H1 (cell line): Measurements from ENCODE around the gene GLS2. TPM values are rescaled to one million over a fixed set of nuclear protein-coding genes. Genes with fewer than 3 reads are reported as not detected.

Source experiments
- CTCF ChIA-PET: fragments of 300-600 bp; sonication (Branson Sonifier 250); formaldehyde crosslinking; loops from one replicate; lab custom pipeline; 2021; ENCODE audit not compliant: partially characterized antibody; lab: Charles Lee
- POLR2A ChIA-PET: fragments of 300-600 bp; sonication (Branson Sonifier 250); formaldehyde crosslinking; loops from one replicate; lab custom pipeline; 2021; ENCODE audit warnings: inconsistent platforms; ENCODE audit not compliant: partially characterized antibody; lab: Charles Lee
- DNase-seq, 2 experiments: peaks; one replicate each; pipeline versions ENCODE4 v3.0.0 to v3.0.0-alpha.2; 2010 to 2022; ENCODE audit warnings: low spot score in 2 of 2, low read depth in 1 of 2, mixed read lengths in 1 of 2
- FAIRE-seq: peaks from 2 replicates; lab custom pipeline; 2011; peaks lifted over from hg19 to GRCh38; lab: Jason Lieb, UNC
- H2AFZ ChIP-seq: 2 replicates; pipeline ENCODE4 v1.8.1; 2012; ENCODE audit warnings: low read length, inconsistent platforms
- H2AK5ac ChIP-seq: 2 replicates; pipeline ENCODE4 v1.6.1; 2013; ENCODE audit warnings: low read depth, low read length
- H2BK120ac ChIP-seq: replicated peaks from 2 replicates; pipeline ENCODE3; 2013; ENCODE audit warnings: low read depth, low read length, inconsistent platforms
- H2BK12ac ChIP-seq: 2 replicates; pipeline ENCODE4 v1.6.1; 2013; ENCODE audit warnings: low read depth, low read length
- H2BK15ac ChIP-seq: 2 replicates; pipeline ENCODE4 v1.6.1; 2013; ENCODE audit warnings: low read length
- H2BK20ac ChIP-seq: 2 replicates; pipeline ENCODE4 v1.6.1; 2013; ENCODE audit warnings: low read length
- H2BK5ac ChIP-seq: 2 replicates; pipeline ENCODE4 v1.6.1; 2013; ENCODE audit warnings: low read depth, low read length
- H3K14ac ChIP-seq: 2 replicates; pipeline ENCODE4 v1.6.1; 2013; ENCODE audit warnings: inconsistent platforms; ENCODE audit not compliant: insufficient read length
- H3K18ac ChIP-seq: 2 replicates; pipeline ENCODE4 v1.6.1; 2013; ENCODE audit warnings: low read length; ENCODE audit errors: extremely low read depth
- H3K23ac ChIP-seq: 2 replicates; pipeline ENCODE4 v1.6.1; 2013; ENCODE audit warnings: inconsistent platforms; ENCODE audit not compliant: insufficient read length
- H3K23me2 ChIP-seq: 2 replicates; pipeline ENCODE4 v1.6.1; 2013; ENCODE audit warnings: low read depth, low read length
- H3K27ac ChIP-seq: 2 replicates; pipeline ENCODE4 v1.6.1; 2011; ENCODE audit warnings: low read depth, low read length, inconsistent platforms
- H3K27me3 ChIP-seq, 4 experiments: replicated peaks in 1 of 4; 1 replicate in 1 of 4; 2 replicates in 3 of 4; pipeline versions ENCODE4 v1.6.1 to v1.8.1; 2011 to 2013; ENCODE audit warnings: low read length in 3 of 4, mild to moderate bottlenecking in 3 of 4, inconsistent platforms in 2 of 4, mixed read lengths in 2 of 4, moderate library complexity in 1 of 4; ENCODE audit not compliant: control insufficient read depth in 3 of 4, insufficient read depth in 3 of 4; ENCODE audit errors: extremely low read depth in 1 of 4
- H3K36me3 ChIP-seq, 4 experiments: 2 replicates each; pipeline versions ENCODE4 v1.6.1 to v1.8.1; 2011 to 2013; ENCODE audit warnings: mild to moderate bottlenecking in 4 of 4, low read length in 3 of 4, moderate library complexity in 2 of 4, control low read depth in 1 of 4, inconsistent platforms in 1 of 4; ENCODE audit not compliant: insufficient read depth in 4 of 4, control insufficient read depth in 2 of 4
- H3K4ac ChIP-seq: replicated peaks from 2 replicates; pipeline ENCODE3; 2013; ENCODE audit warnings: low read length, low read depth, mixed read lengths, inconsistent platforms; ENCODE audit not compliant: insufficient read length
- H3K4me1 ChIP-seq, 4 experiments: replicated peaks in 1 of 4; 1 replicate in 1 of 4; 2 replicates in 3 of 4; pipeline versions ENCODE4 v1.6.1 to v1.8.1; 2011 to 2013; ENCODE audit warnings: low read length in 3 of 4, inconsistent platforms in 2 of 4, mixed read lengths in 1 of 4; ENCODE audit not compliant: insufficient read depth in 4 of 4, control insufficient read depth in 3 of 4
- H3K4me2 ChIP-seq, 2 experiments: 2 replicates each; pipeline versions ENCODE4 v1.6.1 to v1.8.1; 2011 to 2013; ENCODE audit warnings: low read depth in 2 of 2, low read length in 2 of 2, control low read depth in 1 of 2, inconsistent platforms in 1 of 2, mild to moderate bottlenecking in 1 of 2; ENCODE audit not compliant: insufficient read depth in 1 of 2
- H3K4me3 ChIP-seq, 4 experiments: fragments of 200-600, 300-600 bp in 1 of 4; sonication (generic), shearing (Covaris generic), sonication (Bioruptor Twin) in 1 of 4; 2 replicates each; pipeline versions ENCODE4 v1.5.1 to v1.8.1; 2011 to 2016; ENCODE audit warnings: low read length in 4 of 4, low read depth in 3 of 4, control low read depth in 2 of 4, inconsistent platforms in 2 of 4, mild to moderate bottlenecking in 2 of 4, mixed read lengths in 1 of 4, moderate library complexity in 1 of 4; ENCODE audit not compliant: insufficient read depth in 2 of 4; ENCODE audit errors: extremely low read depth in 1 of 4
- H3K56ac ChIP-seq: replicated peaks from 2 replicates; pipeline ENCODE3; 2013; ENCODE audit warnings: low read depth, mild to moderate bottlenecking, mixed read lengths, low read length, inconsistent platforms; ENCODE audit not compliant: insufficient read length
- H3K79me1 ChIP-seq: 2 replicates; pipeline ENCODE4 v1.6.1; 2013; ENCODE audit warnings: low read depth, low read length, control low read depth
- H3K79me2 ChIP-seq, 2 experiments: 2 replicates each; pipeline versions ENCODE4 v1.6.1 to v1.8.1; 2012 to 2013; ENCODE audit warnings: low read length in 2 of 2, mild to moderate bottlenecking in 2 of 2, inconsistent platforms in 1 of 2; ENCODE audit not compliant: insufficient read depth in 2 of 2, control insufficient read depth in 1 of 2
- H3K9ac ChIP-seq, 4 experiments: replicated peaks in 1 of 4; 1 replicate in 1 of 4; 2 replicates in 3 of 4; pipeline versions ENCODE4 v1.6.1 to v1.8.1; 2011 to 2013; ENCODE audit warnings: low read depth in 3 of 4, low read length in 3 of 4, control low read depth in 2 of 4, mild to moderate bottlenecking in 2 of 4, moderate library complexity in 2 of 4, inconsistent platforms in 1 of 4; ENCODE audit errors: extremely low read depth in 1 of 4
- H3K9me3 ChIP-seq, 2 experiments: 2 replicates each; pipeline versions ENCODE4 v1.6.1 to v1.8.1; 2012 to 2013; ENCODE audit warnings: mild to moderate bottlenecking in 2 of 2, moderate library complexity in 2 of 2, control low read depth in 1 of 2, inconsistent platforms in 1 of 2, low read depth in 1 of 2, low read length in 1 of 2, mixed read lengths in 1 of 2; ENCODE audit not compliant: insufficient read depth in 2 of 2
- H4K20me1 ChIP-seq, 2 experiments: replicated peaks in 1 of 2; 2 replicates each; pipeline versions ENCODE3 to v1.8.1; 2011 to 2013; ENCODE audit warnings: inconsistent platforms in 2 of 2, low read length in 2 of 2, mild to moderate bottlenecking in 1 of 2; ENCODE audit not compliant: insufficient read depth in 2 of 2, control insufficient read depth in 1 of 2
- H4K5ac ChIP-seq: 2 replicates; pipeline ENCODE4 v1.6.1; 2013; ENCODE audit warnings: low read length, low read depth, mixed read lengths, inconsistent platforms; ENCODE audit not compliant: insufficient read length
- H4K8ac ChIP-seq: 2 replicates; pipeline ENCODE4 v1.8.0; 2013; ENCODE audit warnings: mild to moderate bottlenecking, moderate library complexity, low read length, inconsistent platforms; ENCODE audit not compliant: insufficient read depth; ENCODE audit errors: extremely low read depth
- H4K91ac ChIP-seq: replicated peaks from 2 replicates; pipeline ENCODE3; 2013; ENCODE audit warnings: low read length, mixed read lengths, inconsistent platforms; ENCODE audit not compliant: insufficient read length
- ASH2L ChIP-seq: fragments of 200-600, 300-600 bp; sonication (generic); IDR thresholded peaks from one replicate; pipeline ENCODE4 v1.7.1; 2017; ENCODE audit warnings: low read length
- BCL11A ChIP-seq, 2 experiments: IDR thresholded peaks; one replicate each; pipeline ENCODE4 v1.6.1; 2011; ENCODE audit warnings: low read depth in 2 of 2, low read length in 2 of 2, mild to moderate bottlenecking in 2 of 2
- PHF8 ChIP-seq: fragments of 200-600 bp; sonication (generic); conservative IDR thresholded peaks from 2 replicates; pipeline ENCODE4 v1.7.1; 2012; ENCODE audit warnings: low read depth, mild to moderate bottlenecking, inconsistent platforms, low read length, moderate library complexity
- POU5F1 ChIP-seq: IDR thresholded peaks from 2 replicates; pipeline ENCODE4 v1.6.1; 2011; ENCODE audit warnings: low read depth, mild to moderate bottlenecking, low read length, moderate library complexity
- RAD21 ChIP-seq, 2 experiments: IDR thresholded peaks in 1 of 2; conservative IDR thresholded peaks in 1 of 2; 2 replicates each; pipeline ENCODE4 v1.6.1; 2011; ENCODE audit warnings: low read depth in 2 of 2, low read length in 2 of 2, improper control_type of control experiment in 1 of 2, inconsistent platforms in 1 of 2, mild to moderate bottlenecking in 1 of 2, moderate library complexity in 1 of 2
- WGBS, 2 experiments: shearing (Covaris generic) in 1 of 2; methylation state at CpG; one replicate each; pipeline versions ENCODE4 v1.1.6 to v1.1.7; 2013 to 2015; ENCODE audit warnings: low lambda C conversion rate in 2 of 2, mixed read lengths in 2 of 2, inconsistent platforms in 1 of 2, low coverage in 1 of 2, missing lambda C conversion rate in 1 of 2; ENCODE audit not compliant: insufficient replicate concordance in 2 of 2, insufficient coverage in 1 of 2, insufficient read length in 1 of 2; ENCODE audit errors: extremely low coverage in 1 of 2, missing lambda C conversion rate in 1 of 2; 5-methylcytosine and 5-hydroxymethylcytosine counted together
- polyA plus RNA-seq, 7 experiments: library from polyadenylated mRNA; depleted of rRNA in 3 of 7; stranded (reverse) in 5 of 7; unstranded in 2 of 7; fragments of >200 nt in 5 of 7; fragments of 200-250 nt in 2 of 7; gene quantifications; 1 replicate in 5 of 7; 2 replicates in 1 of 7; 4 replicates in 1 of 7; pipeline versions ENCODE4 v1.2.1 to v1.2.3, GENCODE V29; 2011 to 2013; ENCODE audit warnings: missing spikeins in 2 of 7, mixed read lengths in 2 of 7
- total RNA-seq: library from RNA; stranded (reverse); fragmentation: NEBNext Ultra II Directional; extraction: Animal tissue kit (Norgen Biotek cat#: 25700); gene quantifications from 2 replicates; pipeline ENCODE4 v1.2.1, GENCODE V29; 2021

The GLS2 gene
- total and polyA plus RNA-seq, 2 of the 8 experiments (the other 6 are each of a cell fraction or from before 2014, with no cell fraction given): 14.5 to 20.1 TPM

- Histone ChIP-seq H3K9ac (peak overlapping the region in 2 of 4 experiments; percentile 29 to 85; a peak in 3 of 7 replicates), H2BK20ac (no peak overlapping the region), H3K4me2 (peak overlapping the region; percentile 62 to 88), H2AFZ (no peak overlapping the region), H4K8ac (no peak overlapping the region), H3K14ac (no peak overlapping the region), H2BK120ac (no peak overlapping the region), H3K23me2 (no peaks in the 10 kb centered on the region; the same call in 1 of the 2 replicates), H3K4ac (no peak overlapping the region), H4K91ac (no peak overlapping the region), H2AK5ac (no peak overlapping the region), H3K18ac (no peak overlapping the region), H4K20me1 (no peaks in the 10 kb centered on the region), H3K9me3 (peaks cover 2 to 3% of the 10 kb centered on the region in 2 experiments; a peak in 2 of 4 replicates), H2BK5ac (no peak overlapping the region), H3K4me1 (peaks cover 3 to 6% (median 5%) of the 10 kb centered on the region in 4 experiments; a peak in 5 of 7 replicates), H3K56ac (no peak overlapping the region), H3K23ac (no peak overlapping the region), H3K27ac (peak overlapping the region; percentile 93; the same call in 1 of the 2 replicates), H3K27me3 (no peaks in the 10 kb centered on the region), H2BK15ac (no peak overlapping the region), H2BK12ac (no peak overlapping the region; the same call in 1 of the 2 replicates), H3K79me1 (no peaks in the 10 kb centered on the region), H3K4me3 (peak overlapping the region; percentile 52 to 90 (median 70); a peak in 6 of 8 replicates), H3K79me2 (peaks cover 0 to 19% of the 10 kb centered on the region in 2 experiments; a peak in 3 of 4 replicates), H4K5ac (peak overlapping the region; percentile 46), H3K36me3 (peaks cover 0 to 3% (median 0%) of the 10 kb centered on the region in 4 experiments; a peak in 1 of 8 replicates)
- ChIA-PET POLR2A (interaction anchor here (0.8 to 7.3 kb wide), 19 partner anchors 12 to 294 kb away, joined by 3 to 74 read pairs (median 4); partner anchors contain the start of genes CNPY2, CS, PAN2 and SPRYD4), CTCF (interaction anchor here (0.7 to 12.4 kb wide), 10 partner anchors 11 to 141 kb away, joined by 3 to 124 read pairs (median 3); partner anchors contain the start of gene CNPY2)
- DNase-seq: no peak
- 42% methylated on average over 5 of the region's 5 CpGs; no CpG with 5 or more reads in 1 of the 2 experiments for WGBS, 2 experiments
- no peak for FAIRE-seq
- TF ChIP-seq RAD21 (IDR thresholded peaks at IDR 0.05 in 1 of 2, conservative IDR thresholded peaks at IDR 0.05 in 1 of 2; ENCODE audit: low read depth in 2 of 2, low read length in 2 of 2) (no peak), POU5F1 (no peak), ASH2L (no peak), BCL11A (IDR thresholded peaks at IDR 0.05; ENCODE audit: low read depth in 2 of 2, low read length in 2 of 2) (no peak), PHF8 (no peak)
Measured at GRCh38 chr12:56449622-56449984, 38.4 kb downstream of the GLS2 start.
